HG03139 (cell line): Measurements from ENCODE around the gene ADGRG6.
"Not testable (repeated sequence)": the region's sequence is repeated elsewhere in the genome, so short reads cannot be mapped to it uniquely, and the experiment has no call there.

Source experiments
- ATAC-seq: cut with Tn5 transposase; IDR thresholded peaks from one replicate; pipeline ENCODE4 v1.9.1; 2021; ENCODE audit not compliant: unreplicated experiment

ADGRG6 gene

DNA sequence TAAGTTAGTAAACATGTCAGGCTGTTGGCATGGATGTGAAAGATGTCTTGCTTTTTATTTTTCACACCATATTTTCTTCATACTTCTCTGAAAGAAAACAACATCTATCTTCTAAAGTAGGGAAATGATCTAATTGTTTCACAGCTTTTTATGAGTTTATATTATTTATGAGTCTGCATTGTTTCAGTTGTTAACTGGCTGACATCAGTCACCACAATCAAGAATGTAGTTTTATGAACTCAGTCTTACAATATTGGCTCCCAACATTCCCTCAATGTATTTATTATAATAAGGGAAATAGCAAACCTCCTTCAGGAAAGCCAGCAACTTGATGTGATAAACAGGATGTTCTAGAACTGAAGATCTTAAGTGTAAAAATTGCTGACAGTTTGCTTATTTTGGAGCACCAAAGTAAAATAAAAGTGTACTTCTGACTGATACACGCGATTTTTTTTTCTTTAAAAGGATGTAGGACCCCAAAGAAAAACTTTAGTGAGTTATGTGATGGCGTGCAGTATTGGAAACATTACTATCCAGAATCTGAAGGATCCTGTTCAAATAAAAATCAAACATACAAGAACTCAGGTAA lies 106.0 kb downstream of the ADGRG6 start:
- ATAC-seq: no peak

DNA sequence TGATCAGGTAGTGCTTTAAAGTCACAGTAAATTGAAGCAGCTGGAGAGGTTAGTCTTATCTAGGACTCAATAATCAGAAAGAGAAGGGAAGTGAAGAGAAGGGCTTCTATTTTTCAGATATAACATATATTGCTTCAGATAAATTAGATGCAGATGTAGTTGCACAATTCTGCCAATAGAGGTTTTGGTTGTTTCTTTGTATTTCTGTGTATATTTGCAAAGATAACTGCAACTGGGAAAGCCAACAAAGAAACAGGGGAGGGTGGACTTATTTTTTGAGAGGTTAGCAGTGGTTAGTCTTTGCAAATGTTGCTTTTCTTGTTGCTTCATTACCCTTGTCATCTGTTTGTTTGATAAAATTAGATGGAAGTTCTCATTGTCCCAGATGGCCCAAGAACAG lies 106.6 kb downstream of the ADGRG6 start:
- ATAC-seq: no peak

DNA sequence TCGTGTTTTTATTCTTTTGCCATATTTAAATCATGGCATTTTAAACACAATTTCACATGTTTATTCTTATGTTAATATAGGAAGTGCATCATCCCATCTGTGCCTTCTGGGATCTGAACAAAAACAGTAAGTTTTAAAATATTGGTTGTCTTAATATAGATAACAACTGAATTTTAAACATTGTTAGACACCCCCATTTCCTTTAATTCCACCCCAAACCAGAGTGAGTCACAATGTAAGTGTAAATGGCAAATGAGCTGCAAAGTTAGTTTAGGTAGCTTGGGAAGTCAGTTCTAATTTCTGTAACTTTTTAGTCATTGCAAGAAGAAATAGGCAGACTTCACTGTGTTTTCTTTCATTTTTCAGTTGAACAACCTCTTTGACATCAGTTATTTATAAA lies 108.0 kb downstream of the ADGRG6 start:
- no peak for ATAC-seq

DNA sequence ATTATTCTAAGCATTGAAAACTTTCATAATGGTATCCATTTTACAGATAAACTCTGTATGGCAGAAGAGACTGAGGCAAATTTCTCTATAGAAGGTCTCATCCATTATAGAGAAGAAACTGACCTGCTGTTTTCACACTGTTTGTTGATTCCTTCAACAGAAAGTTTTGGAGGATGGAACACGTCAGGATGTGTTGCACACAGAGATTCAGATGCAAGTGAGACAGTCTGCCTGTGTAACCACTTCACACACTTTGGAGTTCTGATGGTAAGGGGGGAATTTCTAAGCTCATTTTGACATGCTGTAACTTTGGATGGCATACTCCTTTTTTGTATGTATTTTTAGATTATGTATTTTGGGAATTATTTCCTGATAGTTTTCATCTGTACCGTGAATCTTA lies 109.3 kb downstream of the ADGRG6 start:
- no peak for ATAC-seq

DNA sequence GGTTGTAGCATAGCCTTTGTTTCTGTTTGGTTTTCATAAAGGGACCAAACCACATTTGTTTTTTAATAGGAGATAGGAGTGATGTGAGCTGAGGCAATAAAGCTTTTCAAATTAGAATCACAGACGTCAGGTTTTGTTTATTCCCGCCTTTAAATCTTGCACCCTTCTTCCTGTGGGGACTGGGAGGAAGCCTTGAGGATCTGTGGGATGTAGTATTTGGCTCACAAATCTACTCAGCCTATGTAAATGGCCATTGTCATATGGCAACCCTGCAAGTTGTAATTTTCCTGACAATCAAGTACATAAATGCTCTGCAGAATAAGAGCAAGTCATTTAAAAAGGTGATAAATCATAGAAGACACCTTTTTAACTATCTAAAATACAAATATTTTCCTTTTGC lies 110.4 kb downstream of the ADGRG6 start:
- no peak for ATAC-seq

GRCh38 chr6:142412658-142413057 lies 110.9 kb downstream of the ADGRG6 start:
- no peak for ATAC-seq

DNA sequence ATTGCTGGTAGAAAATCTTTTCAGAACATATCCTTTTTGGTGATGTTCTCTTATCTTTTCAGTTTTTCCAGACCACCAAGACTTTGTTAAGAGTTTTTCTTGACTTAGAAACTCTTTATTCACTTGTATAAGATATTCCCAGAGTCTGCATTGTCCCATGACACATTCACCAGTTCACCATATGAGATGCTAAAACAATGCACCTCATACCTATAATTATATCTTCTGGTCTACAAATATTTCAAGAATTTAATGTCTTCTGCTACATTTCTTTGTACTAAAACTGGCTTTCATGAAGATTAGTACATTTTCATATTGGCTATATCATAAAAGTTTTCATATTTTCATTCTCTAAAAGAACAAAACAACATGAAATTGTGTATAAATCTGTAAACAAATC lies 111.3 kb downstream of the ADGRG6 start:
- no peak for ATAC-seq

- no peak for ATAC-seq
Observed at GRCh38 chr6:142414462-142415250, 112.8 kb downstream of the ADGRG6 start.

GRCh38 chr6:142416179-142416578 lies 114.4 kb downstream of the ADGRG6 start:
- ATAC-seq: no peak

DNA sequence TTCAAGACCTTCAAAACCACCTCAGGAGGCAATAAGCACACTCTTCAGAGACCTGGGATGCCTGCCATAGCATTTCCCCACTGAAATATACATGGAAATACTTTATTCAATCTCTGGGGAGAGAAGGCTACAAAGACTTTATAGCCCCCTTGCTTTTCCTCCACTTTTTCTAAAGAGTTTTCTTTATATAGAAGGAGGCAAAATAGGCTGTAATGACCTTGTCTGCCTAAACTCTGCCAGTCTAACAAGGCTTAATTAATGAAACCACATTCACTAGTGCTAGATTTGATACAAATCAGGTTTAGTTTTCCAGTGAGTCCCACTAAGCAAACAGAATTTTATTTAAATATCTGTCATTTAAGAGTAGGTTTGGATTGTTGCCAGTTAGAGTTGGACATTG lies 114.9 kb downstream of the ADGRG6 start:
- ATAC-seq: no peak

DNA sequence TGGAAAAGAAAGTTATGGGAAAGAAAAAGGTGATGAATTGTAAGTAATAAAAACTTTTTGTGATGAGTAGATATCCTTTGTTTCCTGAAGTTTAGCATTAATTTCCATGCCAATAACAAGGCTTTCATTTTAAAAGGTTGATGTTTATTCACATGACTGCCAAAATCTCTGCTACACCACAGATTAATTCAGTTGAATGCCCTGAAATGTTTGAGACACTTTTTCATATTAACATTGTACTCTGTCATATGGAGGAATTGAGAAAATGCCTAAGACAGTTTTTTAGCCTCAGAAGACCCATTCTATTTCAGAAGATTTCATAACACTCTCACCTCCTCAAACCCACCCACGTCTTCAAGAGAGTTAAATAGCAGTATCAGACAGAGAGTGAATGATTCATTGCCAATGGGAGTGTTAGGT lies 115.5 kb downstream of the ADGRG6 start:
- ATAC-seq: no peak

DNA sequence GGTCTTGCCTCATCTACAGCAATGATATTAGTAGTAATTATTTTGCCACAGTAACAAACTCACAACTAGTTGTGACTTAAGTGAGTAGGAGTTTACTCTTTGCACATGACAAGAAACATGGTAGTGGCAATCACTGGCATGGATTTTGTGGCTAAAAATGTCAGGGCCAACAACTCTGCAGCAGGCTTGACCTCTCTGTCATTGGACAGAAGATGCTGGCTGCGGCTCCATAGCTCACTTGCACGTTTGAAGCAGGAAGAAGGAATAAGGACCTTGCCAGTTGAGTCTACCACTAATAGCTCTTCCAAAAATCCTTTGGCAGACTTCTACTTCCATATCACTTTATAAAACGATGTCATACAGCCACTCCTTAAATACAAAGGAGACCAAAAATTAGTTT lies 117.3 kb downstream of the ADGRG6 start:
- ATAC-seq: no peak

DNA sequence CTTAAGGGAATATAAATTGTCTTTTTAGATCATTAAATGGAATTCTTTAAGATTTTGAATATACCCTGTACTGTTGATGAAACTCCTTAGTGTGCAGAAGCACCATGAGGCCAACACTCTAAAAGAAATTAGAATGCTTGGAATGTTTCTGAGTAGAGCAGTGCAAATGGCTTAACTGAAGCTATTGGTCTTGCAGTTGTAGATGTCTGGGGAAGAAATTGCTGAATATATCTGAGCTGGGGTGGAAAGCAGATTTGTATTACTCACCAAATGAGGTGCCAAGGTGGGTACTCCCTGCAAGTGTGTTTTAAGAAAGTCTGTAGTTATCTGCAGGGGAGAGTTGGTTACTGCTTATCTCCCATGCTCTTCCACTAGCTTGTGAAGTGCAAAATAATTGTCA lies 119.0 kb downstream of the ADGRG6 start:
- ATAC-seq: no peak

DNA sequence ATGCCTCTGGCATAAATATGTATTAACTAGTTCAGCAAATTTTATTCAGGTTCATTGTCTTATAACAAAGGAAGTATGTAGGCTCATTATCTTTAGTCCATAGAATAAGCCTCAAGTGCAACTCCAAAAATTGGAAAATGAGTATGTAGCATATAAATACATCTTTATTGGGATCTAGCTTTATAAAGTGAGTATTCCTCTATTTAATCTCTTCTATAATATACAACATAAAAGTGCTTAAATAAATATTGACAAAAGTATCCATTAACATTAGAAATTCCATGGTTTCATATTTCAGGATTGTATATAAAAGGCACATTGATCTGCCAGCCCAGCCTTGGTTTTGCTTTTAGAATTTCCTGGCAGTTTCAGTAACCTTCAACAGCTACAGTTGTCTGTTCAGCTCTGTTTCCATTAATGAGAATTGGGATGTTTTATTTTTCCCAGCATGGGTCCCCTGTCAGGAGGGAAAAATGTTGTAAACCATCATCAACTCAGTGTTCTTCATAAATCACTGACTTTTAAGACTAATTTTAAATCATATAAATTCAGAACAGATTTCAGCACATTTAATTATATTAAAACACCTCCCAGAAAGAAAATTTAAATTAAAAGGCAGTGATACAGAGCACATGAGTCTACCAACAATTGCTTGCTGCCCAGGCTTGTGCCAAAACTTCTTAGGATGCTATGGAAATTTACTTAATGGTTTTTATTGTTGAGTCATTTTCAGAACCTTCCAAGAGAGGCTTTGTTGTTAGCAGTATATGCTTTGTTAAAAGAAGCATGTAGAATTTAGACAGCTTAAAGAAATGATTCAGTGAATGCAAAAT lies 119.7 kb downstream of the ADGRG6 start:
- no peak for ATAC-seq

DNA sequence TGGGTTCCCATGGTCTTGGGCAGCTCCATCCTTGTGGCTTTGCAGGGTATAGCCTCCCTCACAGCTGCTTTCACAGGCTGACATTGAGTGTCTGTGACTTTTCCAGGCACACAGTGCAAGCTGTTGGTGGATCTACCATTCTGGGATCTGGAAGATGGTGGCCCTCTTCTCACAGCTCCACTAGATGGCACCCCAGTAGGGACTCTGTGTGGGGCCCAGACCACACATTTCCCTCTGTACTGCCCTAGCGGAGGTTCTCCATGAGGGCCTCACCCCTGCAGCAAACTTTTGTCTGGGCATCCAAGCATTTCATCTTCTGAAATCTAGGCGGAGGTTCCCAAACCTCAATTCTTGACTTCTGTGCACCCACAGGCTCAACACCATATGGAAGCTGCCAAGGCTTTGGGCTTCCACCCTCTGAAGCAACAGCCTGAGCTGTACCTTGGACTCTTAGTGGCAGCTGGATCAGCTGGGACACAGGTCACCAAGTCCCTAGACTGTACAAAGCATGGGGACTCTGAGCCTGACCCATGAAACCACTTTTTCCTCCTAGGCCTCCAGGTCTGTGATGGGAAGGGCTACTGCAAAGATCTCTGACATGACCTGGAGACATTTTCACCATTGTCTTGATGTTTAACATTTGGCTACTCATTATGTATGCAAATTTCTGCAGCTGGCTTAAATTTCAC lies 124.8 kb downstream of the ADGRG6 start:
- not testable (repeated sequence) for ATAC-seq

GRCh38 chr6:142428468-142428867 lies 126.7 kb downstream of the ADGRG6 start:
- ATAC-seq: not testable (repeated sequence)

DNA sequence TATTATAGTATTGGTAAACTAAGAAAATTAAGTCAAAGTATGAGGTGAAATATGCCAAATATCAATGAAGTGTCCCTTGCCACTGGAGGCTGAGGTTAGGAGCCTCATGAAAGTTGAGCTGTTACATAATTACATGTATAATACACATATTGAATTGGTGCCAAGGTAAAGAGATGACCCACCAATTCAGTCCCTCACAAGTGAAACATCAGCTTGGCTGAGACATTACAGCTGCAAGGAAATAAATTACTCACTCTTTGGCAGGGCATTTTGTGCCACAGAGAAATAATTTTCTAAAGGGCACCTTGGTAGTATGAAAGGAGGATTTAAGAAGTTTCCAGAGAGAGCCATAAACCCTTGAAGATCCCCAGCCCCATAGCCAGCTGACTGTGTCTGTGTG lies 127.4 kb downstream of the ADGRG6 start:
- ATAC-seq: no peak

DNA sequence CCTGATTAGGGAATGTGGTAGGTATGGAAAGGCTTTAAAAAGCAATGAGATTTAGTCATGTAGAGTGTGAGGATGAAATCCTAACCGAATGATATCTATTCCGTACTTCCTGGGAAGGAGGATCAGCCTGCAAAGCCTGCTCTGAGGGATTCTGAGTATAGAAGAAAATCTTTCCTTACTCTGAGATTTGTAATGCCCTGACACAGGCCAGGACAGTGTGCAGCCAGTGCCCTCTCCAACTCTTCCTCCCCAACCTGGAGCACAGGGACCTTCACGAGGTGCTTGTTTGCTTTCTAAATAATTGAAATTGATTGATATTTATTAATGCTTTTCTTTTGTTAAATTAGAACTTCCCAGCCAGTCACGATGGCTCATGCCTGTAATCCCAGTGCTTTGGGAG lies 131.6 kb downstream of the ADGRG6 start:
- no peak for ATAC-seq

DNA sequence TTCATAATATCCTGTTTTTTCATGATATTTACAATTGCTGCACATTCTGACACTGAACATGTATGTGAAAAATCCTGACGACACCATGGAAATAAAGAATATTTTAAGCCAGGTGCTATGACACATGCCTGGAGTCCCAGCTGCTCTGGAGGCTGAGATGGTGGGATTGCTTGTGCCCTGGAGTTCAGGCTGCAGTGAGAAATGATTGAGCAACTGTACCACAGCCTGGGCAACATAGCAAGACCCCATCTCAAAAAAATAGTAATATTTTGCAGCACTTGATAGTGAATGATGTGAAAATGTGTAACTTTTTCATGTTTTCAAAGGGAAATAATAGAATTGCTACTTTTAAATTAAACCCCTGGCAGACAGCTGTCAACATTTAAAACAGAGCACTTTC lies 137.1 kb downstream of the ADGRG6 start:
- ATAC-seq: no peak

DNA sequence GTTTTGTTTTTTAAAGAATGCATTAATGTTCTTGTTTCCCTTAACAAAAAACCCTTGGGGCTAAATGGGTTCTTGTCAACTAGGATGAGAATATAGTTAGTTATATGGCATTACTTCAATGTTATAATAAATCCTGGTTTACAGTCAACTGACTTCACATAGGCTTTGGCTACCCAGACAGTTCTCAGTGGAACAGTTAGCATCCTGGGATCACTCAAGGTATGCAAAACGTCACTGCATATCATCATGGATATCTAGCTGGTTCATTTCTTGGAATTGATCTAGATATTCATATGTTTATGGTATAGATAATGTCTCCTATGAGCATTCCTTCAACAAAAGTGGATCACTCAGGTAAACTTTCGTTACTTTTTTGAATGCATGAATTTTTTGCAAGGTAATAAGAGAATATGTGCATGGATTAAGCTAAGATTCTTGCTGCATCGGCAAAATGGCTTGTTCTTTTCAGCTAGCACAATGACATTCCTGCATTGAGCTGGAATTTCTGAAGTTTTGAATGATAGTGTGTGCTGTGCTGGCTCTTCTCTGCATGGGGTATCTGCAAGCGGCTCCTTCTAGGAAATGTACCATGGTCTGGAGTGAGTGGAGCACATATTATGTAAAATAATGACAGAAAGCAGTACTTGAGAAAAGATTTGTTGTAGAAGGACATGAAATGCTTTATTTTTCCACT lies 138.9 kb downstream of the ADGRG6 start:
- ATAC-seq: no peak

DNA sequence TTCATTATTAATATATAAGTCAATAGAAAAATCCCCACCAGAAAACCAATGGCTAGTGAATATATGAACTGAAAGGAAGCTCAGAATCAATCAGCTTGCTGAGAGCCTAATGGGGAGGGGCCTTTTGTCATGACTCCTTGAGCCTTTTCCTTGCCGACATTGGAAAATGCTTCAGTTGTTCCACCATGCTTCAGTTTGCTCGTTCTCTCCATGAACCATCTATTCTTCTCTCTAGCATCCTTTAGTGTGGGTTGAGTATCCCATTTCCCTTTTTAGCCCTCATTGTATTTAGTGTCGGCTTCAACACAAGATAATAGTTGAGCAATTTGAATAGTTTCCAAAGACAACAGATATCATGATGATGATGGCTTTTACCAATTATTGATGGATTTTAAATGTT lies 139.9 kb downstream of the ADGRG6 start:
- no peak for ATAC-seq
